Thoracic aorta (tissue), 2 donors: ENCODE measurements around the gene TNS4. TPM values are rescaled to one million over a fixed set of nuclear protein-coding genes. Genes with fewer than 3 reads are reported as not detected.

ENCODE experiments used
- ATAC-seq: fragments of 150-250 bp; one replicate; pipeline ENCODE4 v1.8.0; 2017; ENCODE audit warnings: low read depth; ENCODE audit not compliant: insufficient number of reproducible peaks, low FRiP score
- DNase-seq: peaks from one replicate; pipeline ENCODE4 v3.0.0-alpha.2; 2020; ENCODE audit warnings: low spot score
- H3K27ac ChIP-seq, 2 donors: fragments of 200-600 bp; sonication (generic); 1 replicate in 1 of 2; 2 replicates in 1 of 2; pipeline ENCODE4 v1.5.1; 2016; ENCODE audit warnings: mild to moderate bottlenecking in 2 of 2, moderate library complexity in 2 of 2
- H3K27me3 ChIP-seq: fragments of 200-600 bp; sonication (generic); replicated peaks from 2 replicates; pipeline ENCODE4 v1.6.0; 2016; ENCODE audit warnings: mild to moderate bottlenecking; ENCODE audit not compliant: insufficient read depth
- H3K36me3 ChIP-seq: fragments of 200-600 bp; sonication (generic); one replicate; pipeline ENCODE4 v1.5.1; 2016
- H3K4me1 ChIP-seq, 2 donors: fragments of 200-600 bp; sonication (generic); 1 replicate in 1 of 2; 2 replicates in 1 of 2; pipeline versions ENCODE4 v1.5.1 to v1.6.0; 2016; ENCODE audit warnings: low read depth in 2 of 2, mild to moderate bottlenecking in 1 of 2; ENCODE audit not compliant: control insufficient read depth in 1 of 2
- H3K4me3 ChIP-seq: fragments of 200-600 bp; sonication (generic); 2 replicates; pipeline ENCODE4 v1.5.1; 2016; ENCODE audit warnings: mild to moderate bottlenecking
- H3K9me3 ChIP-seq: fragments of 200-600 bp; sonication (generic); 2 replicates; pipeline ENCODE4 v1.5.1; 2016
- total RNA-seq, 2 donors: library from RNA; depleted of rRNA; stranded (reverse); fragments of >200 nt; gene quantifications; one replicate each; pipeline versions ENCODE4 v1.1.0 to v1.2.3, GENCODE V29; 2016
- TF ChIP-seq, protein P1 (sequence below): fragments of 200-600 bp; sonication (generic); IDR thresholded peaks from one replicate; pipeline ENCODE4 v1.5.1; 2019; ENCODE audit warnings: antibody characterized with exemption

Gene TNS4
- total RNA-seq, 2 donors from 2014 or later = 0.14 to 0.78 TPM

DNA sequence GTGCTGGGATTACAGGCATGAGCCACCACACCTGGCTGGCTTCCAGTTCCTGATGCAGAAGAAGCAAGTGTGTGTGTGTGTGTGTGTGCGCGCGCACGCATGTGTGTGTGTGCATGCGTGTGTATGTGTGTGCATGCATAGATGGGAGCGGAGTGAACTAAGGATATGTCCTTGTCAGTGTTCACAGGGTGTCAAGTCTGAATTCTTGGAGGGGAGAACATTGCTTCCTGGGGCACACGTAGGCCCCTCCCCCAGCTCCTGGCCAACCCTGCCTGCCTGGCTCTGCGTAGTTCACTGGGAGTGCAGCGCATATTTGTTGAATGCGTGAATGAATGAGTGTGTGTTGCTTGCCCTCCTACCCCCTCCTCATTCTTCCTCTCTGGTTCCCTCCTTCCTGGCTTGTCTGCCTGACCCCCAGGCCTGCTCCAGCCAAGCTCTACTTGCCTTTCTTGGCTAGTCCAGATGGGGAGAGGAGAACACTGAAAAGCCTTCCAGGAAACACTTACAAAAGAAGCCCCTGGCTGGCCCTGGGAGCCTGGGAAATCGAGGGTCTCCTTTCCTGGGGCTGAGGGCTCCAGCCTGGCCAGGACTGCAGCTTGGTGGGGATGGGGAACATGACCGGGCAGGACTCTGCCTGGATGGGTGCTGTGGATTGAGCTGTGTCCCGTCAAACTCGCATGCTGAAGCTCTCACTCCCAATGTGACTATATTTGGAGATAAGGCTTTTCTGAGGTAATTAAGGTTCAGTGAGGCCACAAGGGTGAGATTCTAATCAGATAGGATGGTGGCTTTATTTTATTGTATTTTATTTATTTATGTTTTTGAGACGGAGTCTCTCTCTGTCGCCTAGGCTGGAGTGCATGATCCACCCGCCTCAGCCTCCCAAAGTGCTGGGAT, 30.2 kb downstream of the TNS4 start:
- H3K36me3 ChIP-seq = no peaks in the 10 kb centered on the region
- TF ChIP-seq, protein P1, sequence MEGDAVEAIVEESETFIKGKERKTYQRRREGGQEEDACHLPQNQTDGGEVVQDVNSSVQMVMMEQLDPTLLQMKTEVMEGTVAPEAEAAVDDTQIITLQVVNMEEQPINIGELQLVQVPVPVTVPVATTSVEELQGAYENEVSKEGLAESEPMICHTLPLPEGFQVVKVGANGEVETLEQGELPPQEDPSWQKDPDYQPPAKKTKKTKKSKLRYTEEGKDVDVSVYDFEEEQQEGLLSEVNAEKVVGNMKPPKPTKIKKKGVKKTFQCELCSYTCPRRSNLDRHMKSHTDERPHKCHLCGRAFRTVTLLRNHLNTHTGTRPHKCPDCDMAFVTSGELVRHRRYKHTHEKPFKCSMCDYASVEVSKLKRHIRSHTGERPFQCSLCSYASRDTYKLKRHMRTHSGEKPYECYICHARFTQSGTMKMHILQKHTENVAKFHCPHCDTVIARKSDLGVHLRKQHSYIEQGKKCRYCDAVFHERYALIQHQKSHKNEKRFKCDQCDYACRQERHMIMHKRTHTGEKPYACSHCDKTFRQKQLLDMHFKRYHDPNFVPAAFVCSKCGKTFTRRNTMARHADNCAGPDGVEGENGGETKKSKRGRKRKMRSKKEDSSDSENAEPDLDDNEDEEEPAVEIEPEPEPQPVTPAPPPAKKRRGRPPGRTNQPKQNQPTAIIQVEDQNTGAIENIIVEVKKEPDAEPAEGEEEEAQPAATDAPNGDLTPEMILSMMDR = no peak
- ATAC-seq (no peak), DNase-seq (no peak)
- no peaks in the 10 kb centered on the region for H3K9me3 ChIP-seq
- H3K27ac ChIP-seq = peak overlapping the region; percentile 25 to 54
- peaks cover 6 to 23% of the 10 kb centered on the region in 2 donors for H3K4me1 ChIP-seq
- no peaks in the 10 kb centered on the region for H3K27me3 ChIP-seq
- no peak overlapping the region for H3K4me3 ChIP-seq

DNA sequence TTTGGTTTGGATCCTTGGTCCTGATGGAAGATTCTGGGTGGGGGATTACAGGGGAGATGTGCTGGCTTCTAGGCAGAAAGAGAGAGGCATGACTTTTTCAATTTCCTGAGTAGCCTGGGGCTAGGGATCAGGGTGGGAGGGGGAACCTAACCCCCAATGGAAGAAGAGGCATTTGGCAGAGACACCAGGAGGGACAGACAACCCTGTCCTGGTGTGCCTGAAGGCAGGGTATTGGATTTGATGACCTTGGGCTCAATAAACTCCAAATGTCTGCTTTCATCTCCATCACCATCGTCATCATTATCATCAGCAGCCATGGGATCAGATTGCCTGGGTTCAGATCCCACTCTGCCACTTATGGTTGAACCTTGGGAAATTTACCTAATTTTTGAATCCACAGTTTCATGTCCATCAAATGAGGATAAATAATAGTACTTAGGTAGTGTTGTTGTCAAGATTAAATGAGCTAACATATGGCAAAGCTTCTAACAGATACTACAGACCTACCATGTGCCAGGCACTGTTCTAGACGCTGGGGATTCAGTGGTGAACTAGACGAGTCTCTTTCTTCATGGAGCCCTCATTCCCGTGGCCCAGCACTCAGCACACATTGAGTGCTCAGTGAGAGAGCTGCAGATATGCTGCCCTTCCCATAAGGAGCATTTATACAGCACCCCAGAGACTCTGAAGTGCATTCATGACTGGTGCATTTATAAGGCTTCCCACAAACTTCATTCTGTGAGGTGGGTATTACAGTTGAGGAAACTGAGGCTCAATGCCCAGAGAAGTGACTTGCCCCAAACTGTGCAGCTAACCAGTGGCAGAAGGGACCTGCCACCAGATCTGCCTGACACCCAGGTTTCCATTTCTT, 31.4 kb downstream of the TNS4 start:
- TF ChIP-seq, protein P1 = no peak
- DNase-seq (no peak), ATAC-seq (no peak)
- Histone ChIP-seq H3K9me3 (no peaks in the 10 kb centered on the region), H3K4me3 (no peak overlapping the region), H3K4me1 (peaks cover 3 to 17% of the 10 kb centered on the region in 2 donors), H3K27me3 (no peaks in the 10 kb centered on the region), H3K27ac (no peak overlapping the region), H3K36me3 (no peaks in the 10 kb centered on the region)

DNA sequence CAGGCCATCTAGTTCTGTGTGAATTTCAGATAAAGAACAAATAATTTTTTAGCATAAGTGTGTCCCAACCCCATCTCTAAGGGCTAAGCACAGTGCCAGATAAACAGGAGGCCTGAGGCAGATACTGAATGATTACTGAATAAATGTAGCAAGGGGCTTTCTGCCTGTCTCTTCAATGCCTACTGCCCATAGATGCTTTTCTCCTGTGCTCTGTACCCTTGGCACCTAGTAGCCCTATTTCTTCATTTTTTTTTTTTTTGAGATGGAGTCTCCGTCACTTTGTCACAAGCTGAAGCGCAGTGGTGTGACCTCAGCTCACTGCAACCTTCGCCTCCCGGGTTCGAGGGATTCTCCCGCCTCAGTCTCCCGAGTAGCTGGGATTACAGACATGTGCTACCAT, 32.9 kb downstream of the TNS4 start:
- Histone ChIP-seq H3K27me3 (no peaks in the 10 kb centered on the region), H3K9me3 (no peaks in the 10 kb centered on the region), H3K36me3 (no peaks in the 10 kb centered on the region), H3K4me3 (no peak overlapping the region), H3K27ac (no peak overlapping the region), H3K4me1 (peaks cover 3 to 17% of the 10 kb centered on the region in 2 donors)
- ATAC-seq (no peak), DNase-seq (no peak)
- TF ChIP-seq, protein P1 = no peak

DNA sequence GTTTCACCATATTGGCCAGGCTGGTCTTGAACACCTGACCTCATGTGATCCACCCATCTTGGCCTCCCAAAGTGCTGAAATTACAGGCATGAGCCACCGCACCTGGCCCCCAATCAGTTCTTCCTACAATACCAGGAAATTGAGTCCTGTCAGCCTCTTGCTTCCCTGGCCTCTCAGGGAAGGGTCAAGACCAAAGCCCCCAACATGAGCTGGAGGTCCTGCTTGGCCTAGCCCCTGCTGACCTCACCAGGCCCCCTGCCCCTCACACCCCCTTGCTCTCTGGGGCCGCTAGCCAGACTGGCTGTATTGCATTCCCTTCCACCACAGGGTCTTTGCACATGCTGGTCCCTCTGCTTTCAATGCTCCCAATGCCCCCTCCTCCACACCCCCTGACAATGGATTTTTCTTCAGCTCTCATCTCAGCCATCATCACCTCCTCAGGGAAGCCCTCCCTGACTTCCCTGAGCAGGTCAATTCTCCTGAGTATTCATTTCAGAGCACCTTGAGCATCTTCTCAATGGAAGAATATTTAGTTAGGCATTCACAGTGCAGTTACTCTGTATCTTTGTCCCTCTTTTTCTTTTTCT, 34.0 kb downstream of the TNS4 start:
- Histone ChIP-seq H3K9me3 (no peaks in the 10 kb centered on the region), H3K4me3 (no peak overlapping the region), H3K27me3 (no peaks in the 10 kb centered on the region), H3K27ac (no peak overlapping the region), H3K4me1 (peaks cover 3 to 15% of the 10 kb centered on the region in 2 donors), H3K36me3 (no peaks in the 10 kb centered on the region)
- TF ChIP-seq, protein P1 = no peak
- no peak for DNase-seq
- no peak for ATAC-seq
